Mucosa of descending colon (tissue), 3 donors: ENCODE results near the gene IRF6. TPM values are rescaled to one million over a fixed set of nuclear protein-coding genes. Genes with fewer than 3 reads are reported as not detected.
A peak's percentile ranks its signal among the peaks of the same experiment; 100 is the strongest.

Experiments used
- ATAC-seq: fragments of 200-7000 bp; cut with Tn5 transposase; one replicate; pipeline ENCODE4 v1.9.1; 2020; ENCODE audit warnings: mild to moderate bottlenecking, moderate library complexity
- DNase-seq, 3 donors: peaks; one replicate each; pipeline ENCODE4 v3.0.0-alpha.2; 2020
- H3K36me3 ChIP-seq: fragments of 200-600 bp; one replicate; pipeline ENCODE4 v1.8.0; 2021; ENCODE audit warnings: low read depth, mild to moderate bottlenecking
- H3K4me1 ChIP-seq: fragments of 200-600 bp; one replicate; pipeline ENCODE4 v1.8.0; 2021; ENCODE audit warnings: low read depth, mild to moderate bottlenecking
- H3K4me3 ChIP-seq: fragments of 200-600 bp; one replicate; pipeline ENCODE4 v1.8.0; 2021; ENCODE audit warnings: mild to moderate bottlenecking
- H3K9me3 ChIP-seq: fragments of 200-600 bp; one replicate; pipeline ENCODE4 v1.8.0; 2021; ENCODE audit warnings: mild to moderate bottlenecking
- CTCF ChIP-seq: fragments of 200-600 bp; IDR thresholded peaks from one replicate; pipeline ENCODE4 v1.8.0; 2022; ENCODE audit warnings: antibody characterized with exemption, mild to moderate bottlenecking
- intact Hi-C, 2 donors: fragments of 100-400 bp; cut with DNase I in 1 of 2; cut with micrococcal nuclease in 1 of 2; formaldehyde crosslinking; loops; one replicate each; pipeline versions ENCODE4 v1.11.0 to v1.11.1; 2022; cut with DNase I, micrococcal nuclease
- total RNA-seq, 3 donors: library from RNA; stranded (reverse); fragmentation: NEBNext Ultra II Directional in 2 of 3; extraction: Animal tissue kit (Norgen Biotek cat#: 25700) in 2 of 3; gene quantifications; one replicate each; pipeline versions ENCODE4 v1.2.1 to v1.2.4, GENCODE V29; 2021 to 2023
- donor health status: DM: no; HTN: no; CAD: no; lungs with moderate emphysema.
- donor health status: DM: no; HTN: no; CAD: no.
- donor health status: DM: no; HTN: yes; CAD: no.

IRF6 gene
- total RNA-seq, 3 donors from 2014 or later = 42.9 to 115 (median 96.9) TPM

GRCh38 chr1:209839875-209840546 is 34.1 kb upstream of the IRF6 start:
- Histone ChIP-seq H3K36me3 (peaks cover 22% of the 10 kb centered on the region), H3K4me3 (no peak overlapping the region), H3K4me1 (no peaks in the 10 kb centered on the region), H3K9me3 (no peaks in the 10 kb centered on the region)
- ATAC-seq = peak; percentile 88
- intact Hi-C loops = no loop called here
- DNase-seq = no peak
- no peak for TF ChIP-seq CTCF

- Histone ChIP-seq H3K9me3 (no peaks in the 10 kb centered on the region), H3K36me3 (peaks cover 17% of the 10 kb centered on the region), H3K4me3 (no peak overlapping the region), H3K4me1 (no peaks in the 10 kb centered on the region)
- TF ChIP-seq CTCF = no peak
- intact Hi-C loops = no loop called here
- ATAC-seq = no peak
- no peak for DNase-seq
Measured at GRCh38 chr1:209838537-209838936, 32.6 kb upstream of the IRF6 start.

- intact Hi-C loops = no loop called here
- DNase-seq (no peak), ATAC-seq (no peak)
- H3K4me1 ChIP-seq = no peaks in the 10 kb centered on the region
- H3K9me3 ChIP-seq = no peaks in the 10 kb centered on the region
- H3K4me3 ChIP-seq = no peak overlapping the region
- H3K36me3 ChIP-seq = peaks cover 8% of the 10 kb centered on the region
- TF ChIP-seq CTCF = no peak
Measured at GRCh38 chr1:209837671-209838070, 31.7 kb upstream of the IRF6 start.

- no peak for DNase-seq
- intact Hi-C loops = no loop called here
- no peak for TF ChIP-seq CTCF
- ATAC-seq = no peak
- Histone ChIP-seq H3K4me1 (no peaks in the 10 kb centered on the region), H3K4me3 (no peak overlapping the region), H3K9me3 (no peaks in the 10 kb centered on the region), H3K36me3 (no peaks in the 10 kb centered on the region)
Measured at GRCh38 chr1:209835782-209836298, 29.9 kb upstream of the IRF6 start.

GRCh38 chr1:209831615-209832014 is 25.7 kb upstream of the IRF6 start:
- ATAC-seq (no peak), DNase-seq (no peak)
- no peak overlapping the region for H3K4me3 ChIP-seq
- H3K4me1 ChIP-seq = peaks cover 15% of the 10 kb centered on the region
- H3K9me3 ChIP-seq = no peaks in the 10 kb centered on the region
- H3K36me3 ChIP-seq = no peaks in the 10 kb centered on the region
- intact Hi-C loops = no loop called here
- TF ChIP-seq CTCF = no peak
